Activated CD4-positive, alpha-beta memory T cell treated with anti-CD3 and anti-CD28 coated beads for 36 hours (primary cell): ENCODE data around the gene HIPK2. TPM values are rescaled to one million over a fixed set of nuclear protein-coding genes. Genes with fewer than 3 reads are reported as not detected.
"Not testable (repeated sequence)": the region's sequence is repeated elsewhere in the genome, so short reads cannot be mapped to it uniquely, and the experiment has no call there.

Source experiments
- CTCF ChIA-PET: fragments of 350-600 bp; sonication (Branson Sonifier 250); formaldehyde crosslinking; loops from one replicate; lab custom pipeline; 2021; ENCODE audit warnings: antibody characterized with exemption, inconsistent platforms; lab: Charles Lee
- POLR2A ChIA-PET: fragments of 350-600 bp; sonication (Branson Sonifier 250); formaldehyde crosslinking; loops from one replicate; lab custom pipeline; 2021; ENCODE audit warnings: antibody characterized with exemption; lab: Charles Lee
- DNase-seq: peaks from one replicate; pipeline ENCODE4 v3.0.0-alpha.2; 2020
- H3K27ac Mint-ChIP-seq: one replicate; pipeline ENCODE4 v1.8.0; 2021; ENCODE audit warnings: mixed read lengths
- H3K27me3 Mint-ChIP-seq: one replicate; pipeline ENCODE4 v1.8.0; 2021; ENCODE audit warnings: mixed read lengths
- H3K36me3 Mint-ChIP-seq: one replicate; pipeline ENCODE4 v1.8.0; 2021; ENCODE audit warnings: mixed read lengths
- H3K4me1 Mint-ChIP-seq: one replicate; pipeline ENCODE4 v1.8.0; 2021; ENCODE audit warnings: low read depth, mixed read lengths
- H3K4me3 Mint-ChIP-seq: one replicate; pipeline ENCODE4 v1.8.0; 2021; ENCODE audit warnings: mild to moderate bottlenecking, mixed read lengths
- H3K9me3 Mint-ChIP-seq: one replicate; pipeline ENCODE4 v1.8.0; 2021; ENCODE audit warnings: mixed read lengths
- intact Hi-C: fragments of 100-400 bp; cut with micrococcal nuclease; formaldehyde crosslinking; loops from one replicate; pipeline ENCODE4 v1.15.1; 2023
- total RNA-seq, 2 experiments: library from RNA; stranded (reverse); gene quantifications; one replicate each; pipeline ENCODE4 v1.2.3, GENCODE V29; 2021

Gene HIPK2
- total RNA-seq, 2 experiments from 2014 or later = 18.9 to 19.1 TPM

- ChIA-PET POLR2A (interaction anchor here (1.5 to 2.0 kb wide), 4 partner anchors 8 to 100 kb away, joined by 4 to 12 read pairs (median 7); no protein-coding TSS in a partner anchor), CTCF (interaction anchor here (1.1 to 3.8 kb wide), 3 partner anchors 8 to 329 kb away, joined by 3 to 26 read pairs (median 8); no protein-coding TSS in a partner anchor)
- DNase-seq = no peak
- H3K27me3 Mint-ChIP-seq = no peaks in the 10 kb centered on the region
- H3K4me1 Mint-ChIP-seq = peaks cover 38% of the 10 kb centered on the region
- peaks cover 8% of the 10 kb centered on the region for H3K36me3 Mint-ChIP-seq
- H3K27ac Mint-ChIP-seq = peak overlapping the region; percentile 74
- intact Hi-C loops = loop anchor here (1.0 to 2.0 kb wide), 2 partner anchors 9 to 25 kb away; no protein-coding TSS in a partner anchor
- H3K4me3 Mint-ChIP-seq = no peak overlapping the region
- no peaks in the 10 kb centered on the region for H3K9me3 Mint-ChIP-seq
Measured at GRCh38 chr7:139673762-139674161, 104.0 kb downstream of the HIPK2 start.

GRCh38 chr7:139673230-139673629 lies 104.6 kb downstream of the HIPK2 start:
- H3K4me3 Mint-ChIP-seq = peak overlapping the region; percentile 3
- H3K36me3 Mint-ChIP-seq = peaks cover 6% of the 10 kb centered on the region
- H3K4me1 Mint-ChIP-seq = peaks cover 40% of the 10 kb centered on the region
- intact Hi-C loops = loop anchor here (1.0 to 2.0 kb wide), 2 partner anchors 9 to 24 kb away; no protein-coding TSS in a partner anchor
- H3K9me3 Mint-ChIP-seq = no peaks in the 10 kb centered on the region
- CTCF ChIA-PET = interaction anchor here (1.1 to 3.8 kb wide), 3 partner anchors 9 to 329 kb away, joined by 3 to 26 read pairs (median 8); no protein-coding TSS in a partner anchor
- H3K27ac Mint-ChIP-seq = peak overlapping the region; percentile 74
- POLR2A ChIA-PET = interaction anchor here (0.7 to 2.0 kb wide), 5 partner anchors 8 to 101 kb away, joined by 3 to 12 read pairs (median 4); no protein-coding TSS in a partner anchor
- peak; percentile 73 for DNase-seq
- H3K27me3 Mint-ChIP-seq = no peaks in the 10 kb centered on the region

GRCh38 chr7:139671967-139672366 lies 105.8 kb downstream of the HIPK2 start:
- Mint-ChIP-seq H3K9me3 (no peaks in the 10 kb centered on the region), H3K27ac (no peak overlapping the region), H3K4me1 (peaks cover 40% of the 10 kb centered on the region), H3K4me3 (no peak overlapping the region), H3K36me3 (peaks cover 6% of the 10 kb centered on the region), H3K27me3 (no peaks in the 10 kb centered on the region)
- POLR2A ChIA-PET = interaction anchor here (2.0 kb wide), 1 partner anchor 24 kb away, joined by 10 read pairs; no protein-coding TSS in a partner anchor
- CTCF ChIA-PET = interaction anchor here (2.3 kb wide), 1 partner anchor 10 kb away, joined by 8 read pairs; no protein-coding TSS in a partner anchor
- DNase-seq = no peak
- intact Hi-C loops = loop anchor here (1.0 to 2.0 kb wide), 3 partner anchors 23 to 244 kb away; no protein-coding TSS in a partner anchor

GRCh38 chr7:139670662-139671061 lies 107.1 kb downstream of the HIPK2 start:
- H3K27me3 Mint-ChIP-seq, H3K27ac Mint-ChIP-seq, H3K36me3 Mint-ChIP-seq, DNase-seq, H3K4me3 Mint-ChIP-seq, H3K9me3 Mint-ChIP-seq, intact Hi-C loops: not testable (repeated sequence)
- CTCF ChIA-PET = interaction anchor here (1.2 kb wide), 1 partner anchor 20 kb away, joined by 3 read pairs; no protein-coding TSS in a partner anchor
- POLR2A ChIA-PET = interaction anchor here (0.6 kb wide), 1 partner anchor 10 kb away, joined by 3 read pairs; no protein-coding TSS in a partner anchor
- peaks cover 37% of the 10 kb centered on the region for H3K4me1 Mint-ChIP-seq

GRCh38 chr7:139669106-139670061 lies 108.4 kb downstream of the HIPK2 start:
- H3K4me1 Mint-ChIP-seq = peaks cover 28% of the 10 kb centered on the region
- intact Hi-C loops = loop anchor here (2.0 kb wide), 1 partner anchor 13 kb away; no protein-coding TSS in a partner anchor
- H3K9me3 Mint-ChIP-seq = no peaks in the 10 kb centered on the region
- no peak overlapping the region for H3K4me3 Mint-ChIP-seq
- H3K27me3 Mint-ChIP-seq = no peaks in the 10 kb centered on the region
- peak overlapping the region; percentile 46 for H3K27ac Mint-ChIP-seq
- ChIA-PET POLR2A (interaction anchor here (0.9 kb wide), 1 partner anchor 13 kb away, joined by 3 read pairs; no protein-coding TSS in a partner anchor), CTCF (interaction anchor here (1.2 to 1.9 kb wide), 2 partner anchors 18 to 24 kb away, joined by 3 to 4 read pairs; no protein-coding TSS in a partner anchor)
- H3K36me3 Mint-ChIP-seq = no peaks in the 10 kb centered on the region
- peak; percentile 29 for DNase-seq

GRCh38 chr7:139667377-139667776 lies 110.4 kb downstream of the HIPK2 start:
- Mint-ChIP-seq H3K27ac (no peak overlapping the region), H3K4me3 (no peak overlapping the region), H3K36me3 (no peaks in the 10 kb centered on the region), H3K9me3 (no peaks in the 10 kb centered on the region), H3K27me3 (no peaks in the 10 kb centered on the region), H3K4me1 (peaks cover 16% of the 10 kb centered on the region)
- ChIA-PET CTCF (no interaction called here), POLR2A (no interaction called here)
- no peak for DNase-seq
- intact Hi-C loops = no loop called here

GRCh38 chr7:139666501-139666900 lies 111.3 kb downstream of the HIPK2 start:
- ChIA-PET POLR2A (no interaction called here), CTCF (interaction anchor here (1.4 kb wide), 1 partner anchor 19 kb away, joined by 3 read pairs; no protein-coding TSS in a partner anchor)
- H3K4me1 Mint-ChIP-seq = peaks cover 16% of the 10 kb centered on the region
- no peaks in the 10 kb centered on the region for H3K27me3 Mint-ChIP-seq
- no peak overlapping the region for H3K4me3 Mint-ChIP-seq
- H3K36me3 Mint-ChIP-seq = no peaks in the 10 kb centered on the region
- no peak for DNase-seq
- intact Hi-C loops = no loop called here
- H3K27ac Mint-ChIP-seq = no peak overlapping the region
- no peaks in the 10 kb centered on the region for H3K9me3 Mint-ChIP-seq

- ChIA-PET POLR2A (no interaction called here), CTCF (interaction anchor here (1.7 kb wide), 1 partner anchor 46 kb away, joined by 4 read pairs; no protein-coding TSS in a partner anchor)
- Mint-ChIP-seq H3K27me3 (no peaks in the 10 kb centered on the region), H3K4me1 (peaks cover 9% of the 10 kb centered on the region), H3K36me3 (no peaks in the 10 kb centered on the region), H3K27ac (no peak overlapping the region), H3K4me3 (no peak overlapping the region), H3K9me3 (no peaks in the 10 kb centered on the region)
- DNase-seq = no peak
- intact Hi-C loops = no loop called here
Measured at GRCh38 chr7:139664434-139664833, 113.4 kb downstream of the HIPK2 start.

- Mint-ChIP-seq H3K27me3 (no peaks in the 10 kb centered on the region), H3K9me3 (no peaks in the 10 kb centered on the region), H3K27ac (no peak overlapping the region), H3K4me3 (no peak overlapping the region), H3K4me1 (peaks cover 2% of the 10 kb centered on the region), H3K36me3 (no peaks in the 10 kb centered on the region)
- intact Hi-C loops = no loop called here
- CTCF ChIA-PET = interaction anchor here (0.8 to 3.4 kb wide), 3 partner anchors 18 to 61 kb away, joined by 3 to 20 read pairs (median 4); no protein-coding TSS in a partner anchor
- DNase-seq = no peak
- POLR2A ChIA-PET = interaction anchor here (1.0 kb wide), 1 partner anchor 9 kb away, joined by 3 read pairs; no protein-coding TSS in a partner anchor
Measured at GRCh38 chr7:139663608-139664177, 114.1 kb downstream of the HIPK2 start.

GRCh38 chr7:139661903-139662302 lies 115.9 kb downstream of the HIPK2 start:
- no peak overlapping the region for H3K4me3 Mint-ChIP-seq
- H3K9me3 Mint-ChIP-seq = no peaks in the 10 kb centered on the region
- ChIA-PET POLR2A (interaction anchor here (1.2 kb wide), 1 partner anchor 19 kb away, joined by 3 read pairs; no protein-coding TSS in a partner anchor), CTCF (interaction anchor here (3.4 kb wide), 1 partner anchor 16 kb away, joined by 20 read pairs; no protein-coding TSS in a partner anchor)
- H3K27me3 Mint-ChIP-seq = no peaks in the 10 kb centered on the region
- no peaks in the 10 kb centered on the region for H3K36me3 Mint-ChIP-seq
- DNase-seq = no peak
- peaks cover 9% of the 10 kb centered on the region for H3K4me1 Mint-ChIP-seq
- intact Hi-C loops = no loop called here
- no peak overlapping the region for H3K27ac Mint-ChIP-seq

GRCh38 chr7:139661043-139661440 lies 116.8 kb downstream of the HIPK2 start:
- POLR2A ChIA-PET = interaction anchor here (0.6 to 1.2 kb wide), 2 partner anchors 20 to 70 kb away, joined by 3 read pairs; no protein-coding TSS in a partner anchor
- Mint-ChIP-seq H3K4me3 (no peak overlapping the region), H3K36me3 (no peaks in the 10 kb centered on the region), H3K27me3 (no peaks in the 10 kb centered on the region), H3K4me1 (peaks cover 9% of the 10 kb centered on the region), H3K9me3 (no peaks in the 10 kb centered on the region), H3K27ac (no peak overlapping the region)
- no peak for DNase-seq
- CTCF ChIA-PET = interaction anchor here (3.4 kb wide), 1 partner anchor 15 kb away, joined by 20 read pairs; no protein-coding TSS in a partner anchor
- intact Hi-C loops = no loop called here
